Activated T-cell treated with anti-CD3 and anti-CD28 coated beads, Interleukin-2, amount 50 U/mL, for 72 hours (primary cell): ENCODE results near the gene BCAR1. TPM values are rescaled to one million over a fixed set of nuclear protein-coding genes. Genes with fewer than 3 reads are reported as not detected.

Experiments
- ATAC-seq, 2 donors: fragments of 150-1000 bp; cut with Tn5 transposase; replicated peaks in 1 of 2; 2 replicates each; pipeline ENCODE4 v1.10.0; 2021; ENCODE audit warnings: moderate library complexity in 2 of 2, mild to moderate bottlenecking in 1 of 2
- DNase-seq, 2 donors: peaks; one replicate each; pipeline ENCODE4 v3.0.0; 2021 to 2022; ENCODE audit warnings: mixed read lengths in 1 of 2
- H3K27ac Mint-ChIP-seq: one replicate; pipeline ENCODE4 v1.8.0; 2022; ENCODE audit warnings: mild to moderate bottlenecking, moderate library complexity, mixed read lengths
- H3K27me3 Mint-ChIP-seq: one replicate; pipeline ENCODE4 v1.8.0; 2022; ENCODE audit warnings: low read depth, mixed read lengths
- H3K36me3 Mint-ChIP-seq, 2 donors: one replicate each; pipeline ENCODE4 v1.8.0; 2022; ENCODE audit warnings: mixed read lengths in 2 of 2, mild to moderate bottlenecking in 1 of 2; ENCODE audit not compliant: insufficient read depth in 2 of 2
- H3K4me1 Mint-ChIP-seq: one replicate; pipeline ENCODE4 v1.8.0; 2022; ENCODE audit warnings: low read depth, mixed read lengths
- H3K4me3 Mint-ChIP-seq, 2 donors: one replicate each; pipeline ENCODE4 v1.8.0; 2022; ENCODE audit warnings: mild to moderate bottlenecking in 2 of 2, mixed read lengths in 2 of 2, moderate library complexity in 2 of 2
- H3K9me3 Mint-ChIP-seq, 2 donors: one replicate each; pipeline ENCODE4 v1.8.0; 2022; ENCODE audit warnings: mixed read lengths in 2 of 2
- total RNA-seq, 2 donors: library from RNA; stranded (reverse); gene quantifications; one replicate each; pipeline ENCODE4 v1.2.3, GENCODE V29; 2022

BCAR1 gene
- total RNA-seq, 2 donors from 2014 or later, result 1.2 to 1.5 TPM

- Mint-ChIP-seq H3K9me3 (no peaks in the 10 kb centered on the region), H3K27me3 (no peaks in the 10 kb centered on the region), H3K36me3 (no peaks in the 10 kb centered on the region), H3K27ac (no peak overlapping the region), H3K4me3 (no peak overlapping the region), H3K4me1 (peaks cover 5% of the 10 kb centered on the region)
- DNase-seq (no peak), ATAC-seq (no peak)
These were observed 13.9 kb downstream of the BCAR1 start for GRCh38 chr16:75237398-75238131.

GRCh38 chr16:75236736-75237397 is 14.6 kb downstream of the BCAR1 start:
- Mint-ChIP-seq H3K4me1 (peaks cover 5% of the 10 kb centered on the region), H3K27me3 (no peaks in the 10 kb centered on the region), H3K4me3 (no peak overlapping the region), H3K9me3 (no peaks in the 10 kb centered on the region), H3K36me3 (no peaks in the 10 kb centered on the region), H3K27ac (no peak overlapping the region)
- ATAC-seq (no peak), DNase-seq (no peak)

GRCh38 chr16:75236232-75236631 is 15.2 kb downstream of the BCAR1 start:
- no peaks in the 10 kb centered on the region for H3K36me3 Mint-ChIP-seq
- ATAC-seq, result peak; percentile 63 to 67
- H3K27ac Mint-ChIP-seq, result no peak overlapping the region
- no peaks in the 10 kb centered on the region for H3K9me3 Mint-ChIP-seq
- DNase-seq, result peak; percentile 14 to 21
- H3K4me3 Mint-ChIP-seq, result no peak overlapping the region
- no peaks in the 10 kb centered on the region for H3K27me3 Mint-ChIP-seq
- peaks cover 5% of the 10 kb centered on the region for H3K4me1 Mint-ChIP-seq

- Mint-ChIP-seq H3K27me3 (no peaks in the 10 kb centered on the region), H3K27ac (no peak overlapping the region), H3K4me3 (no peak overlapping the region), H3K9me3 (no peaks in the 10 kb centered on the region), H3K36me3 (no peaks in the 10 kb centered on the region), H3K4me1 (peaks cover 5% of the 10 kb centered on the region)
- peak in 1 of 2 donors; percentile 2 for ATAC-seq
- DNase-seq, result no peak
These were observed 15.7 kb downstream of the BCAR1 start for GRCh38 chr16:75235721-75236193.

- ATAC-seq, result no peak
These were observed 16.3 kb downstream of the BCAR1 start for GRCh38 chr16:75234856-75235696.

GRCh38 chr16:75233611-75233938 is 17.8 kb downstream of the BCAR1 start:
- H3K27ac Mint-ChIP-seq, result no peak overlapping the region
- DNase-seq, result no peak
- no peak for ATAC-seq
- peaks cover 5% of the 10 kb centered on the region for H3K4me1 Mint-ChIP-seq
- H3K4me3 Mint-ChIP-seq, result no peak overlapping the region
- H3K36me3 Mint-ChIP-seq, result no peaks in the 10 kb centered on the region
- H3K9me3 Mint-ChIP-seq, result no peaks in the 10 kb centered on the region
- H3K27me3 Mint-ChIP-seq, result no peaks in the 10 kb centered on the region

More at GRCh38 chr16:75234856-75235696, 16.3 kb downstream of the BCAR1 start:
- Mint-ChIP-seq H3K4me3 (no peak overlapping the region), H3K9me3 (no peaks in the 10 kb centered on the region), H3K36me3 (no peaks in the 10 kb centered on the region), H3K27me3 (no peaks in the 10 kb centered on the region), H3K4me1 (peaks cover 5% of the 10 kb centered on the region), H3K27ac (no peak overlapping the region)
- no peak for DNase-seq

- no peak for ATAC-seq
- no peaks in the 10 kb centered on the region for H3K36me3 Mint-ChIP-seq
- H3K27ac Mint-ChIP-seq, result no peak overlapping the region
- peaks cover 5% of the 10 kb centered on the region for H3K27me3 Mint-ChIP-seq
- no peaks in the 10 kb centered on the region for H3K9me3 Mint-ChIP-seq
- H3K4me1 Mint-ChIP-seq, result peaks cover 5% of the 10 kb centered on the region
- no peak overlapping the region for H3K4me3 Mint-ChIP-seq
- DNase-seq, result no peak
These were observed 19.9 kb downstream of the BCAR1 start for GRCh38 chr16:75231570-75231969.

- Mint-ChIP-seq H3K4me3 (no peak overlapping the region), H3K27me3 (peaks cover 5% of the 10 kb centered on the region), H3K36me3 (no peaks in the 10 kb centered on the region), H3K27ac (no peak overlapping the region), H3K4me1 (peaks cover 5% of the 10 kb centered on the region), H3K9me3 (no peaks in the 10 kb centered on the region)
- ATAC-seq, result no peak
- no peak for DNase-seq
These were observed 20.8 kb downstream of the BCAR1 start for GRCh38 chr16:75230471-75231110.

GRCh38 chr16:75229172-75230031 is 22.0 kb downstream of the BCAR1 start:
- H3K27me3 Mint-ChIP-seq, result peaks cover 5% of the 10 kb centered on the region
- DNase-seq, result no peak
- no peak for ATAC-seq
- no peak overlapping the region for H3K4me3 Mint-ChIP-seq
- no peak overlapping the region for H3K27ac Mint-ChIP-seq
- no peaks in the 10 kb centered on the region for H3K36me3 Mint-ChIP-seq
- H3K4me1 Mint-ChIP-seq, result peaks cover 5% of the 10 kb centered on the region
- no peaks in the 10 kb centered on the region for H3K9me3 Mint-ChIP-seq

GRCh38 chr16:75228143-75228976 is 23.1 kb downstream of the BCAR1 start:
- H3K9me3 Mint-ChIP-seq, result no peaks in the 10 kb centered on the region
- DNase-seq (no peak), ATAC-seq (no peak)
- no peak overlapping the region for H3K4me3 Mint-ChIP-seq
- H3K27ac Mint-ChIP-seq, result no peak overlapping the region
- no peaks in the 10 kb centered on the region for H3K36me3 Mint-ChIP-seq
- peaks cover 5% of the 10 kb centered on the region for H3K27me3 Mint-ChIP-seq
- H3K4me1 Mint-ChIP-seq, result no peaks in the 10 kb centered on the region

- Mint-ChIP-seq H3K27ac (no peak overlapping the region), H3K27me3 (peaks cover 5% of the 10 kb centered on the region), H3K36me3 (no peaks in the 10 kb centered on the region), H3K9me3 (no peaks in the 10 kb centered on the region), H3K4me1 (no peaks in the 10 kb centered on the region), H3K4me3 (no peak overlapping the region)
- ATAC-seq, result no peak
- no peak for DNase-seq
These were observed 23.9 kb downstream of the BCAR1 start for GRCh38 chr16:75227361-75228142.
